ENCODE results near the gene LEKR1.
"Not testable (repeated sequence)": the region's sequence is repeated elsewhere in the genome, so short reads cannot be mapped to it uniquely, and the experiment has no call there.

The LEKR1 gene

GRCh38 chr3:156836701-156837100 lies 10.5 kb downstream of the LEKR1 start:
- no peak for DNase-seq (ENCODE audit: low read depth in 2 of 2)

GRCh38 chr3:156837115-156837514 lies 11.0 kb downstream of the LEKR1 start:
- no peak for DNase-seq (ENCODE audit: low read depth in 2 of 2)

DNA sequence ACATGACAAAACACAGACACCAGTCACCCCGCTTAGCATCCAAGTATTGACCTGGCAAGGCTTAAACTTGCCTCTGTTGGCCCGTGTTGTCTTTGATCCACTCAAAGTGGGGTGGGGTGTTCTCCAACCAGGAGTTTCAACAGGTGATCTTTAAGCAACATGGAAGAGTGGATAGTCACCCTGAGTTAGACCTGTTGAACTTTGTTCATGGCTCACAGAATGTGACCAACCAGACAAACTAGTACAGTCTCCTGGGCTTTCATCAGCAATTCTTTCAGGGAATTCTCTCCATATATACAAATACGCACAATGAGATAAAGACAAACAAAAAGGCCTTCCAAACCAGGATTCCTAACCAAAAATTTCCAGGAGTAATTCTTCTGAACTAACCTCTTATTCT lies 11.9 kb downstream of the LEKR1 start:
- DNase-seq (ENCODE audit: low read depth in 2 of 2): no peak

DNA sequence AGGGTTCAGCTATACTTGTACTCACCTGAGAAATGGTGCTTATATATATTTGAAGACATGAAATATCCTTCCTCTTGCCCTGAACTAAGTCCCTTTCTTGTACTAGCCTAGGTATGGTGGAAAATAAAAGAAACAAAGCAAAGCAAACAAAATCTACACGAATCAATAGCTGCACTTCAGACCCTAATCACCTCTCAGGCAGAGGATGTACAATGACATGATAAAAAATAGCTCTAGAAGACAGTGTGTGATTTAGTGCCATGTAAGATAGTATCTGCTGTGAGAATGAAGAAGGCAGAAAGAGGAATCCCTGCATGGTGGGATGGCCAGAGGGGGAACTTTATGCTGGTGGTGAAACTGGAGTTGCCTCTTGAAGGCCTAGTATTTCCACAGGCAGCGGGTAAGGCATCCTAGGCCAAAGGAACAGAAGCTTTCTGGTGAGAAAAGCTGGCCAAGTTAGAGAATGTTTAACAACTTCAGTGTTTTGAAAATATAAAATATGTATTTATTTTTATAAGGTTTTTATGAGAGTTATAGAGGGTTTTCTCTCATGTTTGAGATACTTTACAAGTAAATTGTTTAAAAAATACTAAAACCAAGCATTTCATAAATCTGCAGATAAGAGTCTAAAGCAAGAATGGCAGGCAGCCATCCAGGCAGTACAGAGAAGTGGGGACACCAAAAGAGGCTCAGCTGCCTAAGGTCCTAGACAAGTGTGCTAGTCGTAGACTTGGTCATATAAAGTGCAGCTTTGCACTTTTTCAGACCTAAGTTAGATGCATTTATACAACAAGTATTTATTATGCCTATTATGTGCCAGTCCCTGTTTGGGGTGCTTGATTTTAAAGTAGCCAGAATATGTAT lies 14.9 kb downstream of the LEKR1 start:
- no peak for DNase-seq (ENCODE audit: low read depth in 2 of 2)

DNA sequence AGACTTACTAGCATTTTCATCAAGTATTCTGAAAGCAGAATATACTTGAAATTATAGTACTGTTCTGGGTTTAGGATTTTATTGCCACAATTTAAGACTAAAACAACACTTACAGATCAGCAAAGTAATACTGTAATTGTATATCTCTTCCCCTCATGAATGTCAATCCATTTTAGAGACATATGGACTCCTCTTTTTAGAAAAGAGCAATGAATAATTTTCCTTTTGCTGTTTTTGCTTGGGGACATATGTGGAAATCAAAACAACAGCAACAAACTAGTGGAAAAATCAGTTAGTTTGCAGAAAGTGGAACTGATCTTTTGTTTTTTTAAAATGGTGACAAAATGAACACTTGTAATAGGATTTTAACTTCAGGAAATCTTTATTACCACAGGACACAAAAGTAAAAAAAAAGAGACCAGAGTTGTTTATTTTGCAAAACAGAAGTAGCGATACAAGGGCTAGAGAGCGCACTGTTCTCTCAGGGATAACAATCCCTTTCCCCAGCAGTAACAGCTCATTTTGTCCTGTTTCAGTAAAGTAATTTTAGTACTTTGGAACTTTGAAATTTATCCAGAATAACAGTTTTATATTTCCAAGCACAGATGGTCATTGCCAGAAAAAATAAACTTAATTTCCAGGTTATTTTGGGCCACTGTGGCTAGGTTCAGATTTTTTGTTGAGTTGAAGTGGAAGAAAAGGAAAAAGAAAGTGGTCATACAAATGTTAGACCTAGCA lies 17.1 kb downstream of the LEKR1 start:
- DNase-seq (ENCODE audit: low read depth in 2 of 2): no peak

DNA sequence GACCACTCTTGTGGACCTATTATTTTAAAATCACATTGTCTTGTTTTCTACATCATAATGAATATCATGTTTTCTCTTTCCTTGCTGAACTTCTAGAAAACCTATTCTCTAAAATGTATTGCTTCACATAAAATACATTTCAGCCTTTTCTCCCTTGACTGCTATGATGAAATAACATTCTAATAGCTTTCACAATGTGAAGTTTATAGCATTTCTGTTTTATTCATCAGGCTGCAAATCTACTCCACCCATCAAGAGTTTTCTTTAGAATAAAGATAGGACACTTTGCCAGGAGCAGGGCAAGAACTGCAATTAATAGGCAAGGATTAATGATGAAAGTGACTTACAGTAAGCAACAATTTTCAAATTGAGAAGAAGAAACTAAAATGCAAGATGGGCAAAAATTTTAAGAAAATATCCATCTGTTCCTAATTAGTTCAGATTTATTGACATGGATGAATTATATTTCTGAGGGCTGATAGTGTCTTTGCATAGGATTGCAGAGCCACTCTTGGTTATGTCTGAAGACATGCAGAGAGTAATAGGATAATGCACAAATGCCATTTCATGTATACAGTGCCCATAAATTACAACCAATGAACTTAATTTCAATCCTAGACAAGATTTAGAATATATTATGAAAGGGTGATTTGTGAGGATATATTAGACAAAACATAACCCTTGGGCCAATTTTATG lies 21.7 kb downstream of the LEKR1 start:
- no peak for DNase-seq (ENCODE audit: low read depth in 2 of 2)

DNA sequence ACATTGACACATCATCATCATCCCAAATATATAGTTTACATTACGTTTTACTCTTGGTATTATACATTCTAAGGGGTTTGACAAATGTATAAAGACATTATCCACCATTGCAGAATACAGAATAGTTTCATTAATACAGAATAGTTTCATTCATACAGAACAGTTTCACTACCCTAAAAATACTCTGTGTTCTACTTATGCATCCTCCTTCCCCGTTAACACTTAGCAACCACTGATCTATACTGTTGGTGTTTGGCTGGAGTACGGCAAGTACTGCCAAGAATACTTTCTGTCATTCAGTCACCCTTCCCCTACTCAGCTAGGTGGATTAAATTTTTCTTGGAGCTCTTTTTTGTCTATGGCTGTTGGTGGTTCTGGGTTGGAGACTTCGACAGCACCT lies 33.4 kb downstream of the LEKR1 start:
- DNase-seq (ENCODE audit: low read depth in 2 of 2): no peak

DNA sequence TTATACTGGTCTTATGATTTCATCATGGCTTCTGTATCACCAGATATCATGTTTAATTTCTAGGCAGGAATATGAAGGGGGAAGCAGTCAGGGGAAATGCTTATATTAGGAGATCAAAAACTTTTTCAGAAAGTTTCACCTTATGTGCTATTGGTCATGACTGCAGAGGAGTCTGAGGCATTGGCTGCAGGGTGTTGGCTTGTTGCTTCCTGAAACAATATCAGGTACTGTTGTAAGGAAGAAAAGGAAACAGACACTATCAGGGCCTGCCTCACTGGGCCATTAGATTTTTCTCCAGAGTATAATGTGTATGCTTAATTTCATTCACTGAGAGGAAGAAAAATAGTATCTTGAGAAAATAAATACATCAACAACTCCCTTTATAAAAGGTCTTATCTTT lies 34.7 kb downstream of the LEKR1 start:
- no peak for DNase-seq (ENCODE audit: low read depth in 2 of 2)

- no peak for DNase-seq (ENCODE audit: low read depth in 2 of 2)
Observed at GRCh38 chr3:156862338-156862737, 36.2 kb downstream of the LEKR1 start.

DNA sequence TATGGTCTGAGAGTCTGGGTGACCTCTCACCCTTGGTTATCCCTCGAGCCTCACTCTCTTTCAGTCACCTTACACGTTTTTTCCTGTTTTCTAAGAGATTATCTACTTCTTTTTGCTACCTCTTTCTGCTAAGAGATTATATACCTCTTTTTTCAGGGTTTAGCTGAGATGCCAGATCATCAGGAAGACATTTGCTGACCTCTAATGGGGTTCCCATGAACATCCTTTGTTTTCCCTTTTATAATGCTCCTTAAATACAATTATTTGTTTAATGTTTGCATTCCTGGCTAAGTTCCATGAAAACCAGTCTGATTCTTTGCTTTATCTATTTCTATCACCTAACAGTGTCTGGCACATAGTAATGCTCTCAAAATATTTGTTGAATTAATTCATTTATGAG lies 39.6 kb downstream of the LEKR1 start:
- no peak for DNase-seq (ENCODE audit: low read depth in 2 of 2)

DNA sequence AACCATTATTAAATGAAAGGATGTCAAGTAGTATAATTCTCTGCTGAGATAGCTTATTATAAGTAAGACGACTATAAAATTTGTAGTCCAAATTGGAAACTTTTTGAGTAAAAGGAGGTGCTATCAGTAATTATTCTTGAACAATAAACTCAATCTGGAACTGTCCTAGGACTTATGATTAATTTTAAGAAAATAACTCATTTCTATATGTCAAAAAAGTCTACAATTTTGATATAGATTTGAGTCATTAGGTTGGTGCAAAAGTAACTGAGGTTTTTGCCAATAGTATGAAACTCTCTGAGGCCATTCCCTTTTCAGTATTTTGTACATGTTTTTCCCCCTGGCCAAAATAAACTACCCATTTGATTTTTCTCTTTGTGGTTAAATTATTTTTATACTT lies 41.0 kb downstream of the LEKR1 start:
- DNase-seq (ENCODE audit: low read depth in 2 of 2): no peak

DNA sequence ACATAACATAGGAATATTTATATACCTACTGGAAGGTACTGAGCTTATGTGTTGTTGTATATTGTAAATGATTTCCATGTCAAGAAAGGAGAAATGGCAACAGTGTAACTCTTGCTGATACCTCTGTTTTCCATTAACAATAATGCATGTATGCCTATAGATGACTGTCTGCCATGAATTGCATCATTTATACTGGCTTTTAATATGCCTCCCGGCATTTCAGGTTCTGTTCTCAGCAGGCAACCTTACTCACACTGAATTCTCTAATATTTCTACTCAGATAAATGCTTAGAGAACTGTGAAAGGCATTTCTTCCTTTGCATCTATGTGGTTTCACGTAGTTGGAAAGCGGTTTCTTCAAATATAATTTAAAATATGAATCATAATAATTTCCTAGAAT lies 41.8 kb downstream of the LEKR1 start:
- DNase-seq (ENCODE audit: low read depth in 2 of 2): no peak

DNA sequence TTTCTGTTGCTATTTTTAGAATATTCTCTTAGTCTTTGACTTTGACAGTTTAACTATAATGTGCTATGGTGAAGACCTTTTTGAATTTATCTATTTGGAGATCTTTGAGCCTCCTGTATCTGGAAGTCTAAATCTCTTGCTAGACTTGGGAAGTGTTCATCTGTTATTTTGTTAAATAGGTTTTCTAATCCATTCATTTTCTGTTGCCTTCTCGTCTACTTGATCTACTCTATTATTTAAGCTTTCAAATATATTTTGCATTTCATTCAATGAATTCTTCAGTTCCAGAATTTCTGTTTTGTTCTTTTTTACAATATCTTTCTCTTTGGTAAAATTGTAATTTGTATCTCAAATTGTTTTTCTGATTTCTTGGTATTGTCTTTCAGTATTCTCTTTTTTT lies 47.8 kb downstream of the LEKR1 start:
- DNase-seq (ENCODE audit: low read depth in 2 of 2): no peak

GRCh38 chr3:156879491-156879890 lies 53.3 kb downstream of the LEKR1 start:
- not testable (repeated sequence) for DNase-seq (ENCODE audit: low read depth in 2 of 2)

- DNase-seq (ENCODE audit: low read depth in 2 of 2): no peak
Observed at GRCh38 chr3:156885761-156886160, 59.6 kb downstream of the LEKR1 start.

GRCh38 chr3:156888176-156888575 lies 62.0 kb downstream of the LEKR1 start:
- no peak for DNase-seq (ENCODE audit: low read depth in 2 of 2)

- no peak for DNase-seq (ENCODE audit: low read depth in 2 of 2)
Observed at GRCh38 chr3:156888576-156888975, 62.4 kb downstream of the LEKR1 start.

DNA sequence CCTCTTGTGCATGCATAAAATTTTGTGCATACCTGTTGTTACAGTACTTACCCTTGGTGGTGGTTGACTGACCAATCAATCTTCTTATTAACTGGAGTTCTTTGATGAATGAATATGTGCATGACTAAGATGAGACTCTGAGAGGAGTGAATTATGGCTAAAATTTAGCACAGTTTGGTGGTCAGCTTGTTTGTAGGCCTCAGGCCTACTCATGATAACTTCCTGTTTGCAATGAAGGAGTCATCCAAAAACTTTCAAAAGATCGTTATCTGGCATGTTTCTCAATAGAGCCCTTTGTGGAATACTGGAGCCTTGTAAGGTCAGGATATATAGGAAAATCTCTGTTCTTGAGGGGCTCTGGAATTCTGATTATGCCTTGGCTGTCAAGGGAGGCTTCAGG lies 66.5 kb downstream of the LEKR1 start:
- no peak for DNase-seq (ENCODE audit: low read depth in 2 of 2)

DNA sequence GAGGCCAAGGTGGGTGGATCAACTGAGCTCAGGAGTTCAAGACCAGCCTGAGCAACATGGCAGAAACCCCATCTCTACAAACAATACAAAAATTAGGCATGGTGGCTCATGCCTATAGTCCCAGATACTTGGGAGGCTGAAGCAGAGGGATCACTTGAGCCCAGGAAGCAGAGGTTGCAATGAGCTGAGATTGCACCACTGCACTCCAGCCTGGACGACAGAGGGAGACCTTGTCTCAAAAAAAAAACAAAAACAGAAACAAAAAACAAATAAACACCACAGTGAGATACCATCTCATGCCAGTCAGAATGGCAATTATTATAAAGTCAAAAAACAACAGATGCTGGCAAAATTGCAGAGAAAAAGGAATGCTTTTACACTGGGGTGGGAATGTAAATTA lies 69.2 kb downstream of the LEKR1 start:
- DNase-seq (ENCODE audit: low read depth in 2 of 2): not testable (repeated sequence)

GRCh38 chr3:156897851-156898250 lies 71.7 kb downstream of the LEKR1 start:
- DNase-seq (ENCODE audit: low read depth in 2 of 2): not testable (repeated sequence)

DNA sequence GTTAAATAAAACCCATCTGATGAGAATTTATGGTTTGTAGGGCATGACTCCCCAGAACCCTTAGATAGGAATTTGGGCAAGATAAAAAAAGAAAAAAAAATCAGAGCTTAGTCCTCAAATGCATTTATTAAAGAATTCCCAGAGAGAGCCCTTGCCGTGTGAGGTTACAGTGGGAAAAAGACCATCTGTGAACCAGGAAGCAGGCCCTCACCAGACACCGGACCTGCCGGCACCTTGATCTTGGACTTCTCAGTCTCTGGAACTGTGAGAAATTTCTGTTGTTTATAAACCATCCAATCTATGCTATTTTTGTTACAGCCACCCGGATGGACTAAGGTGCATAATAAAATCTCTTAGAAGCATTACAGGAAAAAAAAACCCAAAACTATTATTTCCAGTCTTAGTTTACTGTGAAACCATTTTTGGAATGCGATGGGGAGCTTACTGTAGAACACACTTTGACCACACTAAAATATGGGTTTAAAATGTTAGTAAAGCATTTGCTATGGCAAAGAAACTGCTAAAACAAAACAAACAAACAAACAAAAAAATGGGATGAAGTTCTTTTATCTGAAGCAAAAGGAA lies 72.2 kb downstream of the LEKR1 start:
- no peak for DNase-seq (ENCODE audit: low read depth in 2 of 2)

- no peak for DNase-seq (ENCODE audit: low read depth in 2 of 2)
Observed at GRCh38 chr3:156899951-156900350, 73.8 kb downstream of the LEKR1 start.

Data from stimulated activated CD4-positive, alpha-beta T cell treated with anti-CD3 and anti-CD28 coated beads, Interleukin-4, amount 100 ng/mL, for 48 hours (primary cell).